ENCODE measurements around the gene KCNC3.

GRCh38 chr19:50308991-50309390, 20.2 kb downstream of the KCNC3 start:
- TF ChIP-seq CTCF (IDR thresholded peaks at IDR 0.05 in 2 of 3, conservative IDR thresholded peaks at IDR 0.05 in 1 of 3; ENCODE audit: control insufficient read depth in 2 of 3, extremely low read depth in 1 of 3, insufficient read depth in 1 of 3, low read depth in 3 of 3, low read length in 3 of 3), result no peak
- TF ChIP-seq ETV6 (conservative IDR thresholded peaks at IDR 0.05 in 1 of 2, IDR thresholded peaks at IDR 0.05 in 1 of 2; ENCODE audit: borderline replicate concordance in 1 of 2, low read depth in 1 of 2), result no peak
- no peak for TF ChIP-seq POLR2AphosphoS5 (IDR thresholded peaks at IDR 0.05; ENCODE audit: low read length)
- TF ChIP-seq ZNF384 (IDR thresholded peaks at IDR 0.05; ENCODE audit: borderline replicate concordance, low read depth, low read length), result no peak
- no peak for TF ChIP-seq WRNIP1 (IDR thresholded peaks at IDR 0.05; ENCODE audit: borderline replicate concordance, low read depth, low read length)
- TF ChIP-seq SIX5 (IDR thresholded peaks at IDR 0.05; ENCODE audit: low read depth, low read length, severe bottlenecking), result no peak
